GM12874 (cell line): ENCODE measurements around the gene PCLO.

ENCODE experiments used
- CTCF ChIP-seq: IDR thresholded peaks from 2 replicates; pipeline ENCODE4 v1.5.1; 2011; ENCODE audit warnings: low read depth, mild to moderate bottlenecking, control low read depth, low read length, moderate library complexity; ENCODE audit not compliant: insufficient read depth

The PCLO gene

GRCh38 chr7:83178796-83179195 lies 16.1 kb upstream of the PCLO start:
- TF ChIP-seq CTCF, result no peak

GRCh38 chr7:83178066-83178465 lies 15.4 kb upstream of the PCLO start:
- TF ChIP-seq CTCF, result no peak

- TF ChIP-seq CTCF, result no peak
These were observed 11.0 kb upstream of the PCLO start for GRCh38 chr7:83173664-83174063.

- no peak for TF ChIP-seq CTCF
These were observed 4.1 kb upstream of the PCLO start for GRCh38 chr7:83166781-83167180.

GRCh38 chr7:83161899-83162401 lies 734 bp downstream of the PCLO start:
- no peak for TF ChIP-seq CTCF

GRCh38 chr7:83161186-83161585 lies 1.5 kb downstream of the PCLO start:
- TF ChIP-seq CTCF, result no peak

- TF ChIP-seq CTCF, result no peak
These were observed 3.0 kb downstream of the PCLO start for GRCh38 chr7:83159731-83160130.

GRCh38 chr7:83156006-83156405 lies 6.7 kb downstream of the PCLO start:
- no peak for TF ChIP-seq CTCF
